ENCODE measurements around the gene EIF2D.

The EIF2D gene, protein sequence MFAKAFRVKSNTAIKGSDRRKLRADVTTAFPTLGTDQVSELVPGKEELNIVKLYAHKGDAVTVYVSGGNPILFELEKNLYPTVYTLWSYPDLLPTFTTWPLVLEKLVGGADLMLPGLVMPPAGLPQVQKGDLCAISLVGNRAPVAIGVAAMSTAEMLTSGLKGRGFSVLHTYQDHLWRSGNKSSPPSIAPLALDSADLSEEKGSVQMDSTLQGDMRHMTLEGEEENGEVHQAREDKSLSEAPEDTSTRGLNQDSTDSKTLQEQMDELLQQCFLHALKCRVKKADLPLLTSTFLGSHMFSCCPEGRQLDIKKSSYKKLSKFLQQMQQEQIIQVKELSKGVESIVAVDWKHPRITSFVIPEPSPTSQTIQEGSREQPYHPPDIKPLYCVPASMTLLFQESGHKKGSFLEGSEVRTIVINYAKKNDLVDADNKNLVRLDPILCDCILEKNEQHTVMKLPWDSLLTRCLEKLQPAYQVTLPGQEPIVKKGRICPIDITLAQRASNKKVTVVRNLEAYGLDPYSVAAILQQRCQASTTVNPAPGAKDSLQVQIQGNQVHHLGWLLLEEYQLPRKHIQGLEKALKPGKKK

GRCh38 chr1:206612129-206612876 is at the start of gene EIF2D:
EIF2D (minus strand) TSS chr1:206612465; CDS start chr1:206612342, 123 bp downstream.
- Histone ChIP-seq H3K4me3 (ENCODE audit: low read depth in 1 of 5, low read length in 5 of 5) (peak within 1 kb of the TSS; percentile 69 to 92 (median 90)), H3K4me1 (ENCODE audit: control insufficient read depth in 5 of 5, insufficient read depth in 5 of 5, low read length in 5 of 5) (peaks cover 1 to 12% (median 10%) of the 10 kb centered on the region in 5 donors), H3K27me3 (ENCODE audit: control insufficient read depth in 5 of 5, insufficient read depth in 4 of 5, low read length in 5 of 5) (no peaks in the 10 kb centered on the region), H3K9ac (ENCODE audit: low read length in 5 of 5) (peak within 1 kb of the TSS; percentile 89 to 100 (median 94)), H3K36me3 (ENCODE audit: control insufficient read depth in 5 of 5, insufficient read depth in 5 of 5, low read length in 5 of 5) (peaks cover 4 to 22% (median 17%) of the 10 kb centered on the region in 5 donors), H3K27ac (ENCODE audit: low read depth, low read length) (peak within 1 kb of the TSS; percentile 95), H3K9me3 (ENCODE audit: control insufficient read depth in 5 of 5, low read length in 5 of 5) (no peaks in the 10 kb centered on the region)

DNA sequence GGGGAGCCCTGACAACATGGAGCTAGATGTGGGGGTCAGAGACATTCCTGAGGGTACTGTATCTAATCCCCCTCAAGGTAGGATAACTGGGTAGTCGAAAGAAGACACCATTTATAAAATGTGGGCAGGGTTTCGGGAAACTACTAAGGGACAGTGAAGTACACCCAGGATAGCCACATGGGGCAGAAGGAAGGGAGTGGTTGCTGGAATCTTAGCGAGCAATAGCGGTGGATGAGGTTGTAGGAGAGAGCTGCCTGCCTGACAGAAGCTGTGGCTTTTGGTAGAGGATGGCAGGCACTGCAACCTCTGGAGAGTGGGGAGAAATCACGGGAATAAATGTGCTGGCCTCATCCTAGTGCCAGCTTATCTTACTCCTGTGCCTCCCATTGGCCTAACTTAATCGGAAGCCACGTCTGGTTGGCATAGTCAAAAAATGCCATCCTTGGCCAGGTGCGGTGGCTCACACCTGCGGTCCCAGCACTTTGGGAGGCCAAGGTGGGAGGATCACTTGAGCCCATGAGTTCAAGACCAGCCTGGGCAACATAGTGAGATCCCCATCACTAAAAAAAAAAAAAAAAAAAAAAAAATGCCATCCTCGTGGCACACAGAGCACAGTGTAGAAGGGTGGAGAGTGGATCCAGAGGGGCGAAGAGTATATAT is 49.0 kb upstream of the EIF2D start:
- Histone ChIP-seq H3K27ac (ENCODE audit: low read depth, low read length) (no peak overlapping the region), H3K9me3 (ENCODE audit: control insufficient read depth in 5 of 5, low read length in 5 of 5) (no peaks in the 10 kb centered on the region), H3K9ac (ENCODE audit: low read length in 5 of 5) (no peak overlapping the region), H3K4me1 (ENCODE audit: control insufficient read depth in 5 of 5, insufficient read depth in 5 of 5, low read length in 5 of 5) (peaks cover 8 to 48% (median 45%) of the 10 kb centered on the region in 5 donors), H3K27me3 (ENCODE audit: control insufficient read depth in 5 of 5, insufficient read depth in 4 of 5, low read length in 5 of 5) (peaks cover 0 to 9% (median 4%) of the 10 kb centered on the region in 5 donors), H3K36me3 (ENCODE audit: control insufficient read depth in 5 of 5, insufficient read depth in 5 of 5, low read length in 5 of 5) (no peaks in the 10 kb centered on the region), H3K4me3 (ENCODE audit: low read depth in 1 of 5, low read length in 5 of 5) (no peak overlapping the region)

- H3K4me1 ChIP-seq (ENCODE audit: control insufficient read depth in 5 of 5, insufficient read depth in 5 of 5, low read length in 5 of 5) = peaks cover 8 to 56% (median 48%) of the 10 kb centered on the region in 5 donors
- no peaks in the 10 kb centered on the region for H3K9me3 ChIP-seq (ENCODE audit: control insufficient read depth in 5 of 5, low read length in 5 of 5)
- H3K9ac ChIP-seq (ENCODE audit: low read length in 5 of 5) = no peak overlapping the region
- peaks cover 0 to 9% (median 4%) of the 10 kb centered on the region in 5 donors for H3K27me3 ChIP-seq (ENCODE audit: control insufficient read depth in 5 of 5, insufficient read depth in 4 of 5, low read length in 5 of 5)
- H3K27ac ChIP-seq (ENCODE audit: low read depth, low read length) = no peak overlapping the region
- no peak overlapping the region for H3K4me3 ChIP-seq (ENCODE audit: low read depth in 1 of 5, low read length in 5 of 5)
- no peaks in the 10 kb centered on the region for H3K36me3 ChIP-seq (ENCODE audit: control insufficient read depth in 5 of 5, insufficient read depth in 5 of 5, low read length in 5 of 5)
These were observed 47.9 kb upstream of the EIF2D start for GRCh38 chr1:206660136-206660535.

DNA sequence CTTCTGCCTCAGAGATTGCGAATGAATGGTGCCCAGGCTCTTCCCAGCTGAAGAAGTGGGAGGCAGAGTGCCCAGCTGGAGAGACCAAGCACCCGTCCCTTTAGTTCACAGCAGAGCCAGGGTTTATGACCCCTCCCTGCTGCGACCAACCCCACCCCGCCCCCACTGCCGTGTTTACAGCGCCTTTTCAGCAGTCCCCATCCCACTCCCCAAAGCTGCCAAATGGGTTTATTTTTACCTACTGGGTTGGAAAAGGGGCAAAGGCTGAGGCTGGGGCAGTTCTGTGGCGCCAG is 46.7 kb upstream of the EIF2D start:
- Histone ChIP-seq H3K36me3 (ENCODE audit: control insufficient read depth in 5 of 5, insufficient read depth in 5 of 5, low read length in 5 of 5) (no peaks in the 10 kb centered on the region), H3K27me3 (ENCODE audit: control insufficient read depth in 5 of 5, insufficient read depth in 4 of 5, low read length in 5 of 5) (peaks cover 0 to 9% (median 4%) of the 10 kb centered on the region in 5 donors), H3K9me3 (ENCODE audit: control insufficient read depth in 5 of 5, low read length in 5 of 5) (no peaks in the 10 kb centered on the region), H3K4me3 (ENCODE audit: low read depth in 1 of 5, low read length in 5 of 5) (peak overlapping the region in 1 of 5 donors; percentile 0), H3K4me1 (ENCODE audit: control insufficient read depth in 5 of 5, insufficient read depth in 5 of 5, low read length in 5 of 5) (peaks cover 5 to 63% (median 41%) of the 10 kb centered on the region in 5 donors), H3K9ac (ENCODE audit: low read length in 5 of 5) (peak overlapping the region in 1 of 5 donors; percentile 46), H3K27ac (ENCODE audit: low read depth, low read length) (peak overlapping the region; percentile 60)

DNA sequence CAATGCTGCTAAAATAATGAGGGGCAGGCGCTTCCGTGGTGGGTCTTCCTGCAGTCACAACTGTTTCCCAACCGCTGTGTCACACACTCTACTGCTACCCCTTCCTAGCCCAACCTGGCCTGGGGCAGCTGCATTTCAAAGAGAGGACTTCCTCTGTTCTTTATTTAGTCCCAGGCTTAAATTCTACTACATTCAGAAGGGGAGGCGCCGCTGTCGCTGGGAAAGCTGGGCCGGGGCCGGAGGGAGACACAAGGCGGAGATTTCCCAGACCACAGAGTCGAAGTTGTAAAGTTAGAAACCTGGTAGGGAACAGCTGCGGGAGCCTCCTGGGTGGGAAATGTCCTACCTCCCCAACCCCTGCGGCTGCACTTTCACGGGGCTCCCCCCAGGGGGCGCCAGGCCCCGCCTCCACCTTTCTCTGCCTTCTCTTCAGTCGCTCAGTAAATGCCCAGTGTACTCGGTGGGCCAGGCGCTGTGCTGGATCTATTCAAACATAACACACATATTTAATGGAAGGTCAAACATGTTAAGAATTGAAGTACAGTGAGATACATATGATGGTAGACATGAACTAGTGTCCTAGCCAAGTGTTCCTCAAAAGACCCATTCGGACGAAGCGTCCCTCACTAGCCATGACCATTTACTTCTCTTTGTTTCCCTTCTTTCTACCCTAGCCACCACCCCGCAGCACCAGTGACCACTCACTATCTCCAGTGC is 46.2 kb upstream of the EIF2D start:
- Histone ChIP-seq H3K4me1 (ENCODE audit: control insufficient read depth in 5 of 5, insufficient read depth in 5 of 5, low read length in 5 of 5) (peaks cover 5 to 58% (median 36%) of the 10 kb centered on the region in 5 donors), H3K9ac (ENCODE audit: low read length in 5 of 5) (no peak overlapping the region), H3K27me3 (ENCODE audit: control insufficient read depth in 5 of 5, insufficient read depth in 4 of 5, low read length in 5 of 5) (peaks cover 0 to 4% (median 0%) of the 10 kb centered on the region in 5 donors), H3K27ac (ENCODE audit: low read depth, low read length) (peak overlapping the region; percentile 60), H3K9me3 (ENCODE audit: control insufficient read depth in 5 of 5, low read length in 5 of 5) (no peaks in the 10 kb centered on the region), H3K4me3 (ENCODE audit: low read depth in 1 of 5, low read length in 5 of 5) (peak overlapping the region in 3 of 5 donors; percentile 1 to 24 (median 2)), H3K36me3 (ENCODE audit: control insufficient read depth in 5 of 5, insufficient read depth in 5 of 5, low read length in 5 of 5) (no peaks in the 10 kb centered on the region)

DNA sequence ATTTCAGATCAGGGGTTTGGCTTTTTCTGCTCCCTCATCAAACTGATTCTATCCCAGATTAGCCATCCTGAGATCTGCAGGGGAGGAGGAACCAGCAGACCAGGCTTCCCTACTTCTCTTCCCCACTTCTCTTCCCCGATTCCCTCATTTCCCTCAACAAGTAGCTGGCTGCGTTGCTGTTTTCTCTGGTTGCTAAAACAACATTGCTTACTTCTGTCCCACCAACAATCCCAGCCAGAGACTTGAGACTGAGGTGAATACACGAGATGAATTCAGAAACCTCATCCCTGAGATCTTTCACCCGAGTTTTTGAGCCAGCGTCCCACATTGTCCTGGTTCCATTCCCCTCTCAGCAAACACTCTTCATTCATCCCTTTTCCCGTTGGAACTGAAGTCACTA is 45.5 kb upstream of the EIF2D start:
- H3K4me1 ChIP-seq (ENCODE audit: control insufficient read depth in 5 of 5, insufficient read depth in 5 of 5, low read length in 5 of 5) = peaks cover 5 to 62% (median 34%) of the 10 kb centered on the region in 5 donors
- H3K9me3 ChIP-seq (ENCODE audit: control insufficient read depth in 5 of 5, low read length in 5 of 5) = no peaks in the 10 kb centered on the region
- peak overlapping the region; percentile 60 for H3K27ac ChIP-seq (ENCODE audit: low read depth, low read length)
- no peaks in the 10 kb centered on the region for H3K36me3 ChIP-seq (ENCODE audit: control insufficient read depth in 5 of 5, insufficient read depth in 5 of 5, low read length in 5 of 5)
- no peak overlapping the region for H3K9ac ChIP-seq (ENCODE audit: low read length in 5 of 5)
- H3K27me3 ChIP-seq (ENCODE audit: control insufficient read depth in 5 of 5, insufficient read depth in 4 of 5, low read length in 5 of 5) = peaks cover 0 to 4% (median 0%) of the 10 kb centered on the region in 5 donors
- H3K4me3 ChIP-seq (ENCODE audit: low read depth in 1 of 5, low read length in 5 of 5) = peak overlapping the region in 2 of 5 donors; percentile 2 to 24

GRCh38 chr1:206656936-206657335 is 44.7 kb upstream of the EIF2D start:
- no peak overlapping the region for H3K4me3 ChIP-seq (ENCODE audit: low read depth in 1 of 5, low read length in 5 of 5)
- no peak overlapping the region for H3K27ac ChIP-seq (ENCODE audit: low read depth, low read length)

DNA sequence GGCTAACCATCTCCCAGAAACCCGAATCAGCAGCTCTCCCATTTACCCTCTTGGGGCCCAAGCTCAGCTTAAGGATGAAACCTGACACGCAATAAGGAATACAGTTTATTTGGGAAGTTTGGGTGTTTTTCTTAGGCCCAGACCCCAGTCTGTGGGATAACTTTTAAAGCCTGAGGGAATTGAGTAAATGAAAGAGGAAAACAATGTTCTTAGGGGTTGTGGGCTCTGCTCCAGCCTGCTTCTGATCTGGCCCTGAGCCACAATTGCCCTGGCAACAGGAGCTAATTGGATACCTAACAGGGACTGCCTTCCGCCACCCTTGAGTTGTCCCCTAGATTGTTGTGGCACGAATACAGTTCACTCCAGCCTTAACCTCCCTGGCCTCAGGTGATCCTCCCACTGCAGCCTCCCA is 43.2 kb upstream of the EIF2D start:
- no peak overlapping the region for H3K4me3 ChIP-seq (ENCODE audit: low read depth in 1 of 5, low read length in 5 of 5)
- no peaks in the 10 kb centered on the region for H3K9me3 ChIP-seq (ENCODE audit: control insufficient read depth in 5 of 5, low read length in 5 of 5)
- no peak overlapping the region for H3K9ac ChIP-seq (ENCODE audit: low read length in 5 of 5)
- peaks cover 0 to 4% (median 0%) of the 10 kb centered on the region in 5 donors for H3K27me3 ChIP-seq (ENCODE audit: control insufficient read depth in 5 of 5, insufficient read depth in 4 of 5, low read length in 5 of 5)
- H3K36me3 ChIP-seq (ENCODE audit: control insufficient read depth in 5 of 5, insufficient read depth in 5 of 5, low read length in 5 of 5) = peaks cover 0 to 7% (median 0%) of the 10 kb centered on the region in 5 donors
- peaks cover 5 to 82% (median 44%) of the 10 kb centered on the region in 5 donors for H3K4me1 ChIP-seq (ENCODE audit: control insufficient read depth in 5 of 5, insufficient read depth in 5 of 5, low read length in 5 of 5)
- H3K27ac ChIP-seq (ENCODE audit: low read depth, low read length) = peak overlapping the region; percentile 78

More at GRCh38 chr1:206656936-206657335, 44.7 kb upstream of the EIF2D start:
- Histone ChIP-seq H3K27me3 (ENCODE audit: control insufficient read depth in 5 of 5, insufficient read depth in 4 of 5, low read length in 5 of 5) (peaks cover 0 to 4% (median 0%) of the 10 kb centered on the region in 5 donors), H3K9me3 (ENCODE audit: control insufficient read depth in 5 of 5, low read length in 5 of 5) (no peaks in the 10 kb centered on the region), H3K9ac (ENCODE audit: low read length in 5 of 5) (no peak overlapping the region), H3K36me3 (ENCODE audit: control insufficient read depth in 5 of 5, insufficient read depth in 5 of 5, low read length in 5 of 5) (no peaks in the 10 kb centered on the region), H3K4me1 (ENCODE audit: control insufficient read depth in 5 of 5, insufficient read depth in 5 of 5, low read length in 5 of 5) (peaks cover 5 to 68% (median 40%) of the 10 kb centered on the region in 5 donors)

DNA sequence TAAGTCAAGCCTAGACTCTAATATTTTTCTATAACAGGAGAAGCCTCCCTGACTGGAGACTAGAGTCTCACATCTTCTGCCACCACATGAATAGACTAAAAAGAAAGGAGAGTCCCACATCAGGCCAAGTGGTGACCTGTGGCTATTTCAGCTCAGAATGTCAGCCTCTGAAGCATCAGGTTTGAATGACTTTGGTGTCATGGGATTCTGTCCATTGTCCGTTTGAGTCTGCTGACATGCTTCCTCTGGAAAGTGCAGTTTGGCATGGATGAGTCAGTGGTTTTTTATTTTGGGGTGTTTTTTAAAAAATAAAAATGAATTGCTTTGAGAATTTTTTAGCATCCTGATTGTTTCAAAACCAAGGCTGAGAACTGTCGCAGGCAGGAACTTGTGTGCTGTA is 42.6 kb upstream of the EIF2D start:
- peaks cover 5 to 84% (median 47%) of the 10 kb centered on the region in 5 donors for H3K4me1 ChIP-seq (ENCODE audit: control insufficient read depth in 5 of 5, insufficient read depth in 5 of 5, low read length in 5 of 5)
- H3K9ac ChIP-seq (ENCODE audit: low read length in 5 of 5) = no peak overlapping the region
- peaks cover 0 to 7% (median 0%) of the 10 kb centered on the region in 5 donors for H3K36me3 ChIP-seq (ENCODE audit: control insufficient read depth in 5 of 5, insufficient read depth in 5 of 5, low read length in 5 of 5)
- peaks cover 0 to 4% (median 0%) of the 10 kb centered on the region in 5 donors for H3K27me3 ChIP-seq (ENCODE audit: control insufficient read depth in 5 of 5, insufficient read depth in 4 of 5, low read length in 5 of 5)
- H3K4me3 ChIP-seq (ENCODE audit: low read depth in 1 of 5, low read length in 5 of 5) = no peak overlapping the region
- peak overlapping the region; percentile 78 for H3K27ac ChIP-seq (ENCODE audit: low read depth, low read length)
- H3K9me3 ChIP-seq (ENCODE audit: control insufficient read depth in 5 of 5, low read length in 5 of 5) = no peaks in the 10 kb centered on the region

Measured in subcutaneous abdominal adipose tissue (tissue), 5 donors.